SK-N-SH treated with all-trans-retinoic acid at 6 μM for 48 hours (cell line): Measurements from ENCODE around the gene GDI2.
"Not testable (repeated sequence)": the region's sequence is repeated elsewhere in the genome, so short reads cannot be mapped to it uniquely, and the experiment has no call there.

ENCODE experiments used
- ATAC-seq: fragments of 200-7000 bp; cut with Tn5 transposase; 3 replicates; pipeline ENCODE4 v1.9.1; 2020; ENCODE audit warnings: mild to moderate bottlenecking, moderate library complexity
- ARNTL ChIP-seq: fragments of 450-650 bp; formaldehyde crosslinking; IDR thresholded peaks from 2 replicates; pipeline ENCODE4 v1.5.0; 2020; ENCODE audit warnings: low read depth, mild to moderate bottlenecking, moderate library complexity, borderline replicate concordance
- BACH2 ChIP-seq: fragments of 250-450 bp; sonication (Bioruptor Pico); IDR thresholded peaks from 2 replicates; pipeline ENCODE4 v1.9.0; 2021; ENCODE audit warnings: mild to moderate bottlenecking, borderline replicate concordance
- CSDC2 ChIP-seq: fragments of 250-450 bp; sonication (Bioruptor Pico); IDR thresholded peaks from 2 replicates; pipeline ENCODE4 v1.5.0; 2020; ENCODE audit warnings: mild to moderate bottlenecking, moderate library complexity
- GLIS3 ChIP-seq: fragments of 250-450 bp; sonication (Bioruptor Pico); IDR thresholded peaks from 2 replicates; pipeline ENCODE4 v1.5.0; 2020; ENCODE audit warnings: mild to moderate bottlenecking, moderate library complexity
- ISL1 ChIP-seq: fragments of 250-450 bp; sonication (Bioruptor Pico); IDR thresholded peaks from 2 replicates; pipeline ENCODE4 v2.1.2; 2022; ENCODE audit warnings: mild to moderate bottlenecking, moderate library complexity
- OSR1 ChIP-seq: fragments of 250-450 bp; sonication (Bioruptor Pico); IDR thresholded peaks from 2 replicates; pipeline ENCODE4 v1.8.0; 2022; ENCODE audit warnings: moderate library complexity, mild to moderate bottlenecking, inconsistent platforms
- PPARA ChIP-seq: fragments of 250-450 bp; sonication (Bioruptor Pico); IDR thresholded peaks from 2 replicates; pipeline ENCODE4 v1.5.0; 2020; ENCODE audit warnings: mild to moderate bottlenecking, borderline replicate concordance
- RARB ChIP-seq: fragments of 250-450 bp; sonication (Bioruptor Pico); IDR thresholded peaks from 2 replicates; pipeline ENCODE4 v1.8.0; 2021; ENCODE audit warnings: mild to moderate bottlenecking, moderate library complexity
- SNAI2 ChIP-seq: fragments of 250-450 bp; sonication (Bioruptor Pico); IDR thresholded peaks from 2 replicates; pipeline ENCODE4 v1.5.0; 2020; ENCODE audit warnings: mild to moderate bottlenecking, moderate library complexity
- TCF4 ChIP-seq: fragments of 250-450 bp; sonication (Bioruptor Pico); IDR thresholded peaks from 2 replicates; pipeline ENCODE4 v1.8.0; 2021; ENCODE audit warnings: mild to moderate bottlenecking, moderate library complexity, borderline replicate concordance
- TOX ChIP-seq: fragments of 250-450 bp; sonication (Bioruptor Pico); IDR thresholded peaks from 2 replicates; pipeline ENCODE4 v1.8.0; 2021; ENCODE audit warnings: mild to moderate bottlenecking, moderate library complexity, borderline replicate concordance
- ZC3H10 ChIP-seq: fragments of 250-450 bp; sonication (Bioruptor Pico); IDR thresholded peaks from 2 replicates; pipeline ENCODE4 v1.5.1; 2021; ENCODE audit warnings: mild to moderate bottlenecking, moderate library complexity
- ZFP3 ChIP-seq: fragments of 250-450 bp; sonication (Bioruptor Pico); IDR thresholded peaks from 2 replicates; pipeline ENCODE4 v1.5.0; 2020; ENCODE audit warnings: mild to moderate bottlenecking, moderate library complexity
- ZFP30 ChIP-seq: fragments of 450-650 bp; formaldehyde crosslinking; IDR thresholded peaks from 2 replicates; pipeline ENCODE4 v1.5.0; 2022; ENCODE audit warnings: mild to moderate bottlenecking, moderate library complexity
- ZNF565 ChIP-seq: fragments of 450-650 bp; formaldehyde crosslinking; conservative IDR thresholded peaks from 2 replicates; pipeline ENCODE4 v1.5.0; 2020; ENCODE audit warnings: low read depth, mild to moderate bottlenecking, moderate library complexity
- ZNF70 ChIP-seq: fragments of 450-650 bp; formaldehyde crosslinking; IDR thresholded peaks from 2 replicates; pipeline ENCODE4 v1.5.0; 2020; ENCODE audit warnings: mild to moderate bottlenecking, moderate library complexity
- ZNF8 ChIP-seq: fragments of 450-650 bp; formaldehyde crosslinking; IDR thresholded peaks from 2 replicates; pipeline ENCODE4 v1.5.0; 2020; ENCODE audit warnings: mild to moderate bottlenecking, moderate library complexity
- TF ChIP-seq, protein P1 (sequence below): fragments of 250-450 bp; sonication (Bioruptor Pico); IDR thresholded peaks from 2 replicates; pipeline ENCODE4 v1.5.0; 2020; ENCODE audit warnings: mild to moderate bottlenecking, moderate library complexity
- TF ChIP-seq, protein P2 (sequence below): fragments of 250-450 bp; sonication (Bioruptor Pico); IDR thresholded peaks from 2 replicates; pipeline ENCODE4 v1.8.0; 2021; ENCODE audit warnings: low read depth, mild to moderate bottlenecking, moderate library complexity, borderline replicate concordance
- TF ChIP-seq, protein P3 (sequence below): fragments of 250-450 bp; sonication (Bioruptor Pico); IDR thresholded peaks from 2 replicates; pipeline ENCODE4 v1.5.1; 2021; ENCODE audit warnings: mild to moderate bottlenecking, moderate library complexity
- TF ChIP-seq, protein P4 (sequence below): fragments of 250-450 bp; sonication (Bioruptor Pico); IDR thresholded peaks from 2 replicates; pipeline ENCODE4 v1.8.0; 2020; ENCODE audit warnings: mild to moderate bottlenecking, moderate library complexity, borderline replicate concordance

GDI2 gene

DNA sequence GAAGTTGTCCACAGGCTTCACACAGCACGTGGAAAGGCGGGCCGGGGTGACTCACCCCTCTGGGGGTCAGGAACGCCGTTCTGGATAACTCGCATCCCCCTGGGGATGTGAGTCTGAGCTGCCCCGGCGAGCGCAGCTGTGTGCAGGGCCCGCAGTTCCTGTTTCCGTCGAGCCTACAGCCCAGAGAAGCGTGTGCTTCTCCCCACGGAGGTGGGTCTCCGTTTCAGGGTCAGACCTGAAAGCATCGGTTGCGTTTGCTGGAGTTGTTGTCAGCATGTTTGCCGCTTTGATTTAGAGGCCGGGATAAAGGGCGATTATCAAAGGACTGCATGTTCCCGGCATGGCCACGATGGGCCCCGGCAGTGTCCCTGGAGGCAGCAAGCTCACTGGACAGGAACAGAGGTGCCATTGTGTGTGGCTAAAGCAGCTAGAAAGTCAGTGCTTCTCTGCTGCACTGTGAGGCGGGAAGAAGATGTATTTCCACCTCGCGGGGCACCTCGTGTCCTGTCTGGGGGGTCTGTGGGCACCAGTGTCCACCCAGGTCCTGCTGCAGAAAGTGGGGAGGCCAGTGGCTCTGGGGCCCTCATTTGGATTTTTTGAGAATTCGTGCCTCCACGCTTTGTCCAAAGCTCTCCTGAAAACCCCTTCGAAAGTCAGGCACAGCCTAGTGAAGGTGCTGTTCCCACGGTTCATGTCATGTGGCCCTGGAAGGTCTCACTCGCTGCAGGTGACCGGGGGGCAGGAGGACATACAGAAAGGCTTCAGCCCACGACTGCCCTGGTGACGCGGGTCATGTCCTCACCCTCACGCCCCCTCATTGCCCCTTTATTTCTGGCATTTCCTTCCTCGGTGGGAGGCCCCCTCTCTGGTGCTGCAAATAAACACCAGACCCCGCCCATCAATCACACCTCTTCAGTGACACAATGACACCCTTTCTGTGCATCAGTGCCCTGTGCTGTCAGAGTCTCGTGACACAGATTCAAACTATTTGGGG, 27.4 kb upstream of the GDI2 start:
- TF ChIP-seq SNAI2 (CRISPR knock-in tag): no peak
- no peak for TF ChIP-seq PPARA (CRISPR knock-in tag)
- no peak for TF ChIP-seq ZNF70
- no peak for TF ChIP-seq OSR1
- TF ChIP-seq, protein P1, sequence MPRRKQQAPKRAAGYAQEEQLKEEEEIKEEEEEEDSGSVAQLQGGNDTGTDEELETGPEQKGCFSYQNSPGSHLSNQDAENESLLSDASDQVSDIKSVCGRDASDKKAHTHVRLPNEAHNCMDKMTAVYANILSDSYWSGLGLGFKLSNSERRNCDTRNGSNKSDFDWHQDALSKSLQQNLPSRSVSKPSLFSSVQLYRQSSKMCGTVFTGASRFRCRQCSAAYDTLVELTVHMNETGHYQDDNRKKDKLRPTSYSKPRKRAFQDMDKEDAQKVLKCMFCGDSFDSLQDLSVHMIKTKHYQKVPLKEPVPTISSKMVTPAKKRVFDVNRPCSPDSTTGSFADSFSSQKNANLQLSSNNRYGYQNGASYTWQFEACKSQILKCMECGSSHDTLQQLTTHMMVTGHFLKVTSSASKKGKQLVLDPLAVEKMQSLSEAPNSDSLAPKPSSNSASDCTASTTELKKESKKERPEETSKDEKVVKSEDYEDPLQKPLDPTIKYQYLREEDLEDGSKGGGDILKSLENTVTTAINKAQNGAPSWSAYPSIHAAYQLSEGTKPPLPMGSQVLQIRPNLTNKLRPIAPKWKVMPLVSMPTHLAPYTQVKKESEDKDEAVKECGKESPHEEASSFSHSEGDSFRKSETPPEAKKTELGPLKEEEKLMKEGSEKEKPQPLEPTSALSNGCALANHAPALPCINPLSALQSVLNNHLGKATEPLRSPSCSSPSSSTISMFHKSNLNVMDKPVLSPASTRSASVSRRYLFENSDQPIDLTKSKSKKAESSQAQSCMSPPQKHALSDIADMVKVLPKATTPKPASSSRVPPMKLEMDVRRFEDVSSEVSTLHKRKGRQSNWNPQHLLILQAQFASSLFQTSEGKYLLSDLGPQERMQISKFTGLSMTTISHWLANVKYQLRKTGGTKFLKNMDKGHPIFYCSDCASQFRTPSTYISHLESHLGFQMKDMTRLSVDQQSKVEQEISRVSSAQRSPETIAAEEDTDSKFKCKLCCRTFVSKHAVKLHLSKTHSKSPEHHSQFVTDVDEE (CRISPR knock-in tag): no peak
- ATAC-seq: no peak

DNA sequence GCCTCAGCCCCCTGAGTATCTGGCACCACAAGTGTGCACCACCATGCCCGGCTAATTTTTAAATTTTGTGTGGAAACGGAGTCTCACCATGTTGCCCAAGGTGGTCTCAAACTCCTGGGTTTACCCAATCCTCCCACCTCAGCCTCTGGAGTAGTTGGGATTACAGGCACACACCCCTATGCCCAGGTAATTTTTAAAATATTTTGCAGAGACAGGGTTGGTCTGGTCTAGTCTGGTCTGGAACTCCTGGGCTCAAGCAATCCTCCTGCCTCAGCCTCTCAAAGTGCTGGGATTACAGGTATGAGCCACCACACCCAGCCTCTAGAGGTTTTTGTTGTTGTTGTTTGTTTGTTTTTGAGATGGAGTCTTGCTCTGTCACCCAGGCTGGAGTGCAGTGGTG, 22.9 kb upstream of the GDI2 start:
- ATAC-seq: not testable (repeated sequence)

DNA sequence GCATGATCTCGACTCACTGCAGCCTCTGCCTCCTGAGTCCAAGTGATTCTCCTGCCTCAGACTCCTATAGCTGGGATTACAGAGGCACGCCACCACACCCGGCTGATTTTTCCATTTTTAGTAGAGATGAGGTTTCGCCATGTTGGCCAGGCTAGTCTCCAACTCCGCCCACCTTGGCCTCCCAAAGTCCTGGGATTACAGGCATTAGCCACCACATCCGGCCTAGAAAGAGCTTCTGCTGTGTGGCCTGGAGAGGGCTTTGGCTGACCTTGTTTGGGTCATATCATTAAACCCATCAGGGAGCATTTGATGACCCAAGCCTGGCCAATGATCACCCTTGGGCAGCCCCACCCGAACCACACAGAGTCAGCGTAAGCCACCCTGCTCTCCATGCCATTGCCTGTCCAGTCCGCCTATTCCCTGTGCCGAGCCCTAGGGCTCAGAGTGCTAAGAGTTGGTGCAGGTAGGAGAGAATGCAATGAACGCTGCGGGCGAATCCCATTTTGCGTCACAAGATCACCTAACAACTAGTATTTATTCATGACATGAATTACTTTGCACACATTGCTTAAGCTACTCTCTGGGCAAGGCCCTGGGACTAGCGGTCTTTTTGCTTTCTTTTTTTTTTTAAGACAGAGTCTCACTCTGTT, 22.3 kb upstream of the GDI2 start:
- TF ChIP-seq ZFP30 (CRISPR knock-in tag): no peak
- no peak for TF ChIP-seq SNAI2 (CRISPR knock-in tag)
- TF ChIP-seq PPARA (CRISPR knock-in tag): no peak
- no peak for TF ChIP-seq RARB
- no peak for TF ChIP-seq CSDC2
- TF ChIP-seq, protein P2, sequence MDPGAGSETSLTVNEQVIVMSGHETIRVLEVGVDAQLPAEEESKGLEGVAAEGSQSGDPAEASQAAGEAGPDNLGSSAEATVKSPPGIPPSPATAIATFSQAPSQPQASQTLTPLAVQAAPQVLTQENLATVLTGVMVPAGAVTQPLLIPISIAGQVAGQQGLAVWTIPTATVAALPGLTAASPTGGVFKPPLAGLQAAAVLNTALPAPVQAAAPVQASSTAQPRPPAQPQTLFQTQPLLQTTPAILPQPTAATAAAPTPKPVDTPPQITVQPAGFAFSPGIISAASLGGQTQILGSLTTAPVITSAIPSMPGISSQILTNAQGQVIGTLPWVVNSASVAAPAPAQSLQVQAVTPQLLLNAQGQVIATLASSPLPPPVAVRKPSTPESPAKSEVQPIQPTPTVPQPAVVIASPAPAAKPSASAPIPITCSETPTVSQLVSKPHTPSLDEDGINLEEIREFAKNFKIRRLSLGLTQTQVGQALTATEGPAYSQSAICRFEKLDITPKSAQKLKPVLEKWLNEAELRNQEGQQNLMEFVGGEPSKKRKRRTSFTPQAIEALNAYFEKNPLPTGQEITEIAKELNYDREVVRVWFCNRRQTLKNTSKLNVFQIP (CRISPR knock-in tag): no peak
- no peak for TF ChIP-seq OSR1
- no peak for TF ChIP-seq BACH2 (CRISPR knock-in tag)
- no peak for TF ChIP-seq ZNF565 (CRISPR knock-in tag)
- no peak for TF ChIP-seq TOX (CRISPR knock-in tag)
- no peak for TF ChIP-seq ISL1 (CRISPR knock-in tag)
- TF ChIP-seq ZNF8 (CRISPR knock-in tag): no peak
- no peak for TF ChIP-seq ZC3H10 (CRISPR knock-in tag)
- TF ChIP-seq, protein P3, sequence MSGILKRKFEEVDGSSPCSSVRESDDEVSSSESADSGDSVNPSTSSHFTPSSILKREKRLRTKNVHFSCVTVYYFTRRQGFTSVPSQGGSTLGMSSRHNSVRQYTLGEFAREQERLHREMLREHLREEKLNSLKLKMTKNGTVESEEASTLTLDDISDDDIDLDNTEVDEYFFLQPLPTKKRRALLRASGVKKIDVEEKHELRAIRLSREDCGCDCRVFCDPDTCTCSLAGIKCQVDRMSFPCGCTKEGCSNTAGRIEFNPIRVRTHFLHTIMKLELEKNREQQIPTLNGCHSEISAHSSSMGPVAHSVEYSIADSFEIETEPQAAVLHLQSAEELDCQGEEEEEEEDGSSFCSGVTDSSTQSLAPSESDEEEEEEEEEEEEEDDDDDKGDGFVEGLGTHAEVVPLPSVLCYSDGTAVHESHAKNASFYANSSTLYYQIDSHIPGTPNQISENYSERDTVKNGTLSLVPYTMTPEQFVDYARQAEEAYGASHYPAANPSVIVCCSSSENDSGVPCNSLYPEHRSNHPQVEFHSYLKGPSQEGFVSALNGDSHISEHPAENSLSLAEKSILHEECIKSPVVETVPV (CRISPR knock-in tag): no peak
- TF ChIP-seq GLIS3 (CRISPR knock-in tag): no peak
- no peak for TF ChIP-seq ARNTL (CRISPR knock-in tag)
- TF ChIP-seq, protein P4, sequence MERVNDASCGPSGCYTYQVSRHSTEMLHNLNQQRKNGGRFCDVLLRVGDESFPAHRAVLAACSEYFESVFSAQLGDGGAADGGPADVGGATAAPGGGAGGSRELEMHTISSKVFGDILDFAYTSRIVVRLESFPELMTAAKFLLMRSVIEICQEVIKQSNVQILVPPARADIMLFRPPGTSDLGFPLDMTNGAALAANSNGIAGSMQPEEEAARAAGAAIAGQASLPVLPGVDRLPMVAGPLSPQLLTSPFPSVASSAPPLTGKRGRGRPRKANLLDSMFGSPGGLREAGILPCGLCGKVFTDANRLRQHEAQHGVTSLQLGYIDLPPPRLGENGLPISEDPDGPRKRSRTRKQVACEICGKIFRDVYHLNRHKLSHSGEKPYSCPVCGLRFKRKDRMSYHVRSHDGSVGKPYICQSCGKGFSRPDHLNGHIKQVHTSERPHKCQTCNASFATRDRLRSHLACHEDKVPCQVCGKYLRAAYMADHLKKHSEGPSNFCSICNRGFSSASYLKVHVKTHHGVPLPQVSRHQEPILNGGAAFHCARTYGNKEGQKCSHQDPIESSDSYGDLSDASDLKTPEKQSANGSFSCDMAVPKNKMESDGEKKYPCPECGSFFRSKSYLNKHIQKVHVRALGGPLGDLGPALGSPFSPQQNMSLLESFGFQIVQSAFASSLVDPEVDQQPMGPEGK (CRISPR knock-in tag): no peak
- no peak for TF ChIP-seq ZFP3 (CRISPR knock-in tag)
- no peak for TF ChIP-seq TCF4 (CRISPR knock-in tag)
- ATAC-seq: no peak
